Body of pancreas (tissue), 4 donors: Measurements from ENCODE around the gene SH3PXD2B. TPM values are rescaled to one million over a fixed set of nuclear protein-coding genes. Genes with fewer than 3 reads are reported as not detected.
"Not testable (repeated sequence)": the region's sequence is repeated elsewhere in the genome, so short reads cannot be mapped to it uniquely, and the experiment has no call there.

Experiments
- ATAC-seq: fragments of 150-250 bp; one replicate; pipeline ENCODE4 v1.9.1; 2016
- DNase-seq, 4 donors: peaks; one replicate each; pipeline ENCODE4 v3.0.0-alpha.2; 2019
- H3K27ac ChIP-seq, 4 donors: fragments of 200-600 bp; sonication (generic); 1 replicate in 3 of 4; 2 replicates in 1 of 4; pipeline versions ENCODE4 v1.5.1 to v1.6.1; 2016 to 2019; ENCODE audit warnings: mild to moderate bottlenecking in 1 of 4, mixed read lengths in 1 of 4, moderate library complexity in 1 of 4
- H3K27me3 ChIP-seq, 2 donors: fragments of 200-600 bp; sonication (generic); one replicate each; pipeline ENCODE4 v1.6.0; 2016; ENCODE audit warnings: mild to moderate bottlenecking in 1 of 2
- H3K36me3 ChIP-seq, 2 donors: fragments of 200-600 bp; sonication (generic); replicated peaks in 1 of 2; 2 replicates each; pipeline ENCODE4 v1.5.1; 2016; ENCODE audit warnings: low read depth in 2 of 2; ENCODE audit not compliant: insufficient read depth in 1 of 2
- H3K4me1 ChIP-seq: fragments of 200-600 bp; sonication (generic); one replicate; pipeline ENCODE4 v1.6.0; 2016
- H3K4me3 ChIP-seq, 2 donors: fragments of 200-600 bp; sonication (generic); 1 replicate in 1 of 2; 2 replicates in 1 of 2; pipeline ENCODE4 v1.5.1; 2016 to 2019
- H3K9me3 ChIP-seq, 3 donors: fragments of 200-600 bp; sonication (generic); 1 replicate in 2 of 3; 2 replicates in 1 of 3; pipeline ENCODE4 v1.5.1; 2016
- POLR2A ChIP-seq, 3 donors: fragments of 450-650 bp; IDR thresholded peaks; one replicate each; pipeline ENCODE4 v1.6.1; 2016; ENCODE audit warnings: antibody characterized with exemption in 3 of 3, mild to moderate bottlenecking in 2 of 3
- WGBS, 2 donors: methylation state at CpG; one replicate each; pipeline ENCODE4 v1.1.5; 2017; 5-methylcytosine and 5-hydroxymethylcytosine counted together
- intact Hi-C: fragments of 100-400 bp; cut with DNase I; formaldehyde crosslinking; loops from one replicate; pipeline ENCODE4 v1.15.1; 2023
- total RNA-seq, 2 donors: library from RNA; depleted of rRNA; stranded (reverse); fragments of >200 nt; gene quantifications; one replicate each; pipeline ENCODE4 v1.1.0, GENCODE V29; 2016
- TF ChIP-seq, protein P1 (sequence below), 7 experiments: fragments of 450-650 bp in 4 of 7; fragments of 200-600 bp in 3 of 7; sonication (generic) in 3 of 7; IDR thresholded peaks; one replicate each; pipeline ENCODE4 v1.5.1; 2016 to 2019; ENCODE audit warnings: antibody characterized with exemption in 7 of 7

The SH3PXD2B gene
- total RNA-seq, 2 donors from 2014 or later: 9.9 to 16.9 TPM

DNA sequence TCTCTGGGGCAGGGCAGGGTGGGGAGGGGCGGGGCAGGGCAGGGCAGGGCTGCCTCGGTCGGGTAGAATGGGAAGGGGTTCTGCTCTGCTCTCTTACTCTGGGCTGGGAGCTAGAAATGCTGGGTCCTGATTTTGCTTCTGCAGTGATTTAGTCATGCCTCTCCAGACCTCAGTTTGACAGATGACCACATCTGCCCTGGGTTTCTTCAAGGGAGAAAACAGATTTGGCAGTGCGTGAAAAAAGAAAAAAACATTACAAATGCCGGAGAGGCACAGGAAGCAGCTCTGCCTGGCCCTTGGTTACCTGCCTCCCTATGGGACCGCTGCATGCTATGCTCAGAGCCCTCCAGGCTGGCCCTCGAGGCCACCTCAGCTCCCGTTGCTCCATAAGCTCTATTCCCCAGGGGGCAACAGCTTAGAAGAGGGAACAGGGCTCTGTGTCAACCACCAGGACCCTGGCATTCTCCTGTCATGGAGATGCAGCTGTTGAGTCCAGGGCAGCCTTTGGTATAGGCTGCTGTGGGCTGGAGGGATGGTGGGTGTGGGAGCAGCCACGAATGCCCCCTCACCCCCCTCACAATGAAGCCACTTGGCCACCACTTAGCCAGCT is 117.5 kb downstream of the SH3PXD2B start:
- DNase-seq (no peak), ATAC-seq (no peak)
- Histone ChIP-seq H3K9me3 (no peaks in the 10 kb centered on the region), H3K4me1 (no peaks in the 10 kb centered on the region), H3K27me3 (no peaks in the 10 kb centered on the region), H3K27ac (no peak overlapping the region), H3K36me3 (no peaks in the 10 kb centered on the region), H3K4me3 (no peak overlapping the region)
- 78 to 90% methylated on average over 9 of the region's 9 CpGs for WGBS, 2 donors
- no peak for TF ChIP-seq POLR2A (IDR thresholded peaks at IDR 0.05)
- TF ChIP-seq, protein P1, sequence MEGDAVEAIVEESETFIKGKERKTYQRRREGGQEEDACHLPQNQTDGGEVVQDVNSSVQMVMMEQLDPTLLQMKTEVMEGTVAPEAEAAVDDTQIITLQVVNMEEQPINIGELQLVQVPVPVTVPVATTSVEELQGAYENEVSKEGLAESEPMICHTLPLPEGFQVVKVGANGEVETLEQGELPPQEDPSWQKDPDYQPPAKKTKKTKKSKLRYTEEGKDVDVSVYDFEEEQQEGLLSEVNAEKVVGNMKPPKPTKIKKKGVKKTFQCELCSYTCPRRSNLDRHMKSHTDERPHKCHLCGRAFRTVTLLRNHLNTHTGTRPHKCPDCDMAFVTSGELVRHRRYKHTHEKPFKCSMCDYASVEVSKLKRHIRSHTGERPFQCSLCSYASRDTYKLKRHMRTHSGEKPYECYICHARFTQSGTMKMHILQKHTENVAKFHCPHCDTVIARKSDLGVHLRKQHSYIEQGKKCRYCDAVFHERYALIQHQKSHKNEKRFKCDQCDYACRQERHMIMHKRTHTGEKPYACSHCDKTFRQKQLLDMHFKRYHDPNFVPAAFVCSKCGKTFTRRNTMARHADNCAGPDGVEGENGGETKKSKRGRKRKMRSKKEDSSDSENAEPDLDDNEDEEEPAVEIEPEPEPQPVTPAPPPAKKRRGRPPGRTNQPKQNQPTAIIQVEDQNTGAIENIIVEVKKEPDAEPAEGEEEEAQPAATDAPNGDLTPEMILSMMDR (IDR thresholded peaks at IDR 0.05): no peak
- intact Hi-C loops: no loop called here

DNA sequence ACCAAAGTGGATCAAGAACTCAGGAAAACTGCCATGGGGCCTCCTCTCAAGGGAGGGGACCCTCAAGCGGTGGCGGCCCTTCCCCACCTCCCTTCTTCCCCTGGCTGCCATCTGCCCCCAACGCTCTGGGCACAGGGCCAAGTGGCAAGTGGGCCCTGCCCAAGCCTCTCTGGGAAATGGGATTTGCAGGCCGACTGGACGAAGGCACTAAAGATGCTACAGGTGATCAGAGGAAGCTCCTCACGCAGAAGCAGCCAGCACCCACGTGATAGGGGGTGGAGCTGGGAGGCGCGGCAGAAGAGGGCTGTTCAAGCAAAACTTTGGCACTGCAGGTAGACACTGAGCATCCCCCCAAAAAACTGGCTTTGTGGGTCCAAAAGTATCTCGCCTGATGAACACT is 118.1 kb downstream of the SH3PXD2B start:
- intact Hi-C loops: no loop called here
- no peak overlapping the region for H3K4me3 ChIP-seq
- H3K4me1 ChIP-seq: no peaks in the 10 kb centered on the region
- H3K27ac ChIP-seq: no peak overlapping the region
- H3K27me3 ChIP-seq: no peaks in the 10 kb centered on the region
- 77 to 80% methylated on average over 8 to 10 of the region's 10 CpGs for WGBS, 2 donors
- TF ChIP-seq, protein P1 (IDR thresholded peaks at IDR 0.05): no peak
- no peak for TF ChIP-seq POLR2A (IDR thresholded peaks at IDR 0.05)
- no peaks in the 10 kb centered on the region for H3K9me3 ChIP-seq
- H3K36me3 ChIP-seq: no peaks in the 10 kb centered on the region
- ATAC-seq (no peak), DNase-seq (no peak)

DNA sequence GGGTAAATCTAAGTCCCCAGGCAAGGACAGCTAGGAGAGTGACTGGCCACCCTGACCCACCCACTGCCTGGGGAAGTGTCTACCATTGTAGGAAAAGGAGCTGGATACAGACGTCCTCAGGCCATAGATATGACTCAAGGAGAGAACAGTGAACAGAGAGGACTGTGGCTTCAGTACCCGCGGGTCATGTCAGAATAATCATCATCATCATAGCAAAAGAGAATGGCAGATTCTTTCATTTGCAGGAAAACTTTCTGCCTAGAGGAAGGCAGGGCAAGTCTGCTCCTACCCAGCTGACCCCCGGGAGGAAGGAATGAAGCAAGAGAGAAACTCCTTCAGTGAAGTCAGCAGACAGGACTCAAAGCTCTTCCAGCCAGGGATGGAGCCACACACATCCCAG is 118.6 kb downstream of the SH3PXD2B start:
- Histone ChIP-seq H3K4me1 (no peaks in the 10 kb centered on the region), H3K9me3 (no peaks in the 10 kb centered on the region), H3K4me3 (no peak overlapping the region), H3K27me3 (no peaks in the 10 kb centered on the region), H3K36me3 (no peaks in the 10 kb centered on the region), H3K27ac (no peak overlapping the region)
- 86 to 90% methylated on average over 3 to 4 of the region's 4 CpGs for WGBS, 2 donors
- ATAC-seq: no peak
- DNase-seq: no peak
- intact Hi-C loops: no loop called here
- TF ChIP-seq POLR2A (IDR thresholded peaks at IDR 0.05): no peak
- TF ChIP-seq, protein P1 (IDR thresholded peaks at IDR 0.05): no peak

DNA sequence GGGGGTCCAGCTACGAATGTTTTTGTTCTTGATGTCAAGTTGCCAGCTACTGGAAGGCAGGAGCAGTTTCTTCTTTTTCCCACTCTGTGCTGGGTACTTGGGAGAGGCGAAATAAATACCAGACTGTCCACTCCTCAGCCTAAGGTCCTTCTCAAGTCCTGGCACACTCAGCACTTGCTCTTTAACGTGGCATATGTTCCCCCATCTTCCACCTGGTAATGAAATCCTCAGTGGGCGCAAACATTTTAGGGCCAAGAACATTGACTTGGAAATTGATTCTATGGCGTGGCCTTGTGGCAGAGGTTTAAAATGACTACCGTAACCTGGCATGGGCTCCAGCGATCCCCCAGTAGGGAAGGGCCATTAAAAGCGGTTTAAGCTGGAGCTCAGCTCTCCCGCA is 119.7 kb downstream of the SH3PXD2B start:
- Histone ChIP-seq H3K36me3 (no peaks in the 10 kb centered on the region), H3K4me1 (no peaks in the 10 kb centered on the region), H3K9me3 (no peaks in the 10 kb centered on the region), H3K27me3 (no peaks in the 10 kb centered on the region), H3K4me3 (no peak overlapping the region), H3K27ac (no peak overlapping the region)
- intact Hi-C loops: no loop called here
- no peak for DNase-seq
- TF ChIP-seq, protein P1 (IDR thresholded peaks at IDR 0.05): no peak
- no peak for TF ChIP-seq POLR2A (IDR thresholded peaks at IDR 0.05)
- WGBS, 2 donors: 92 to 97% methylated on average over 9 of the region's 9 CpGs
- ATAC-seq: no peak

DNA sequence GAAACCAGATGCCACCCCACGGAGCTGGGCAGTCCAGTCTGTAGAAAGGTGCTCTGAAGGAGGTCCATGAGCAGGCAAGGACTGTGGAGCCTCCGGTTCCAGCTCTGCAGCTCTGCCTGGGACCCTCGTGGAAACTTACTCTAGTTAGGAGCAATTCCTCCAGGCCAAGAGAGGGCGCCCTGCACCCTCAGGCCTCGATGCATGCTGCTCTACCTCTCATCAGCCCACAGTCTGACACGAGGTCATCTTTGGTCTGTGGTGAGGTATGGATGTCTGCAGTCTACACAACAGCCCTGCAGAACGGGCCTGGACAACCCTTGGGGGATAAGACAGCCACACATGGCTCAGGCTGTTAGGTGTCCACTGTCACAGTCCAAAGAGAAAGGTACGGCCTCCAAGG is 120.1 kb downstream of the SH3PXD2B start:
- Histone ChIP-seq H3K27ac (no peak overlapping the region), H3K9me3 (no peaks in the 10 kb centered on the region), H3K4me3 (no peak overlapping the region), H3K36me3 (no peaks in the 10 kb centered on the region), H3K27me3 (no peaks in the 10 kb centered on the region), H3K4me1 (no peaks in the 10 kb centered on the region)
- intact Hi-C loops: no loop called here
- ATAC-seq: no peak
- TF ChIP-seq, protein P1 (IDR thresholded peaks at IDR 0.05): no peak
- TF ChIP-seq POLR2A (IDR thresholded peaks at IDR 0.05): no peak
- WGBS, 2 donors: 83 to 88% methylated on average over 7 to 8 of the region's 8 CpGs
- DNase-seq: no peak

DNA sequence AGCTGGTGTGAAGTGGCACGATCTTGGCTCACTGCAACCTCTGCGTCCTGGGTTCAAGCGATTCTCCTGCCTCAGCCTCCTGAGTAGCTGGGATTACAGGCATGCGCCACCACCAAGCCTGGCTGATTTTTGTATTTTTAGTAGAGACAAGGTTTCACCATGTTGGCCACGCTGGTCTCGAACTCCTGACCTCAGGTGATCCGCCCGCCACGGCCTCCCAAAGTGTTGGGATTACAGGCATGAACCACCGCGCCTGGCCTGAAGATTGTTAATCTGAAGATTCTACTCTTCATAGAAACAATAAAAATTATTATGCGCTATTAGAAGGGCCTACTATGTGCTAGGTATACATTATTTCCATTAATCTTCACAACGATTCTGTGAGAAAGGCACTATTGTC is 127.4 kb downstream of the SH3PXD2B start:
- DNase-seq, intact Hi-C loops, H3K27me3 ChIP-seq, H3K9me3 ChIP-seq, H3K4me3 ChIP-seq, H3K36me3 ChIP-seq, H3K27ac ChIP-seq, H3K4me1 ChIP-seq, ATAC-seq: not testable (repeated sequence)
- WGBS, 2 donors: 83 to 91% methylated on average over 13 of the region's 13 CpGs
